ENCODE measurements around the gene REEP1. TPM values are rescaled to one million over a fixed set of nuclear protein-coding genes. Genes with fewer than 3 reads are reported as not detected.

The REEP1 gene
- total and polyA plus RNA-seq, 2 experiments from 2014 or later: 21.5 to 26.5 TPM

- Histone ChIP-seq H3K4me2 (no peak overlapping the region), H3K4me1 (ENCODE audit: insufficient read depth) (peaks cover 8% of the 10 kb centered on the region), H3K36me3 (replicated peaks; ENCODE audit: insufficient read depth, low read depth) (no peaks in the 10 kb centered on the region), H3K9me3 (ENCODE audit: low read depth) (no peaks in the 10 kb centered on the region), H4K20me1 (ENCODE audit: insufficient read depth, poor library complexity, severe bottlenecking) (no peaks in the 10 kb centered on the region), H3K27me3 (no peaks in the 10 kb centered on the region), H3K4me3 (no peak overlapping the region), H3K9me2 (replicated peaks; ENCODE audit: insufficient read depth) (no peaks in the 10 kb centered on the region), H2AFZ (no peak overlapping the region), H3K27ac (peak overlapping the region; percentile 71), H3K79me2 (no peaks in the 10 kb centered on the region)
- peak; percentile 69 for DNase-seq (ENCODE audit: low spot score)
- TF ChIP-seq CTCF (IDR thresholded peaks at IDR 0.05; ENCODE audit: poor library complexity) (no peak), EZH2phosphoT487 (IDR thresholded peaks at IDR 0.05; ENCODE audit: low read depth, severe bottlenecking, unreplicated experiment) (no peak), EZH2 (IDR thresholded peaks at IDR 0.05; ENCODE audit: borderline replicate concordance) (no peak)
- WGBS (ENCODE audit: low lambda C conversion rate, missing lambda C conversion rate): 63% methylated on average over 5 of the region's 5 CpGs
These were observed 53.9 kb downstream of the REEP1 start for GRCh38 chr2:86283411-86284030.

GRCh38 chr2:86281066-86281700, 56.2 kb downstream of the REEP1 start:
- whole genome bisulfite sequencing (ENCODE audit: low lambda C conversion rate, missing lambda C conversion rate): 94% methylated on average over 14 of the region's 14 CpGs
- peaks cover 8% of the 10 kb centered on the region for H3K4me1 ChIP-seq (ENCODE audit: insufficient read depth)
- H3K27me3 ChIP-seq: no peaks in the 10 kb centered on the region
- H4K20me1 ChIP-seq (ENCODE audit: insufficient read depth, poor library complexity, severe bottlenecking): no peaks in the 10 kb centered on the region
- TF ChIP-seq EZH2phosphoT487 (IDR thresholded peaks at IDR 0.05; ENCODE audit: low read depth, severe bottlenecking, unreplicated experiment) (no peak), CTCF (IDR thresholded peaks at IDR 0.05; ENCODE audit: poor library complexity) (no peak), EZH2 (IDR thresholded peaks at IDR 0.05; ENCODE audit: borderline replicate concordance) (no peak)
- H2AFZ ChIP-seq: no peak overlapping the region
- H3K4me3 ChIP-seq: no peak overlapping the region
- H3K79me2 ChIP-seq: no peaks in the 10 kb centered on the region
- no peak overlapping the region for H3K4me2 ChIP-seq
- H3K27ac ChIP-seq: no peak overlapping the region
- H3K9me3 ChIP-seq (ENCODE audit: low read depth): no peaks in the 10 kb centered on the region
- no peaks in the 10 kb centered on the region for H3K36me3 ChIP-seq (replicated peaks; ENCODE audit: insufficient read depth, low read depth)
- no peak for DNase-seq (ENCODE audit: low spot score)
- no peaks in the 10 kb centered on the region for H3K9me2 ChIP-seq (replicated peaks; ENCODE audit: insufficient read depth)

DNA sequence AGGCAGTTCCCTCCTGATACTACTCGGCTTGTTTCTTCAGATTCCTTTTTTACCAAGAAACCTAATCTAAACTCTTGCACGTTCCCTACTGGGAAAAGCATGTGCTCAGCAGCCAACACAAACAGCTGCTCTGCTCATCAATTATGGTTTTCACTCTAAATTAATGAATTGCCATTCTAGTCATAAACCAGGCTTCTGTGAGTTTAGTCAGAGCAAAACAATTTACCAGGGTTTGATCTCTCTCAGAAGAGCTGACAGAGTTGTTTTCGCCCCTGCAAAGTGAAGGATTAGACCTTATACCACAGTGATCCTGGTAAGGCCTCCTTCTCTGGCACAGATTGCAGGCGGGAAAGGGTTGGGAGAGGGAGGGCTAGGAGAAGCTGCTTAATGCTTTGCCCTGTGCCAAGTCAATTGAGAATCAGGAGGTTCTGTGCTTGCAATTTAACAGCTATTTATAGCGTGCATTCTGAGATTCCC, 57.2 kb downstream of the REEP1 start:
- DNase-seq (ENCODE audit: low spot score): no peak
- Histone ChIP-seq H3K9me2 (replicated peaks; ENCODE audit: insufficient read depth) (no peaks in the 10 kb centered on the region), H3K27me3 (no peaks in the 10 kb centered on the region), H3K36me3 (replicated peaks; ENCODE audit: insufficient read depth, low read depth) (no peaks in the 10 kb centered on the region), H2AFZ (no peak overlapping the region), H3K79me2 (no peaks in the 10 kb centered on the region), H3K4me2 (no peak overlapping the region), H3K27ac (no peak overlapping the region), H3K4me3 (no peak overlapping the region), H3K4me1 (ENCODE audit: insufficient read depth) (peaks cover 14% of the 10 kb centered on the region), H3K9me3 (ENCODE audit: low read depth) (no peaks in the 10 kb centered on the region), H4K20me1 (ENCODE audit: insufficient read depth, poor library complexity, severe bottlenecking) (no peaks in the 10 kb centered on the region)
- 68% methylated on average over 5 of the region's 5 CpGs for WGBS (ENCODE audit: low lambda C conversion rate, missing lambda C conversion rate)
- TF ChIP-seq EZH2 (IDR thresholded peaks at IDR 0.05; ENCODE audit: borderline replicate concordance) (no peak), CTCF (IDR thresholded peaks at IDR 0.05; ENCODE audit: poor library complexity) (no peak), EZH2phosphoT487 (IDR thresholded peaks at IDR 0.05; ENCODE audit: low read depth, severe bottlenecking, unreplicated experiment) (no peak)

Measured in hepatocyte (in vitro differentiated cells).